ENCODE measurements around the gene USP3. TPM values are rescaled to one million over a fixed set of nuclear protein-coding genes. Genes with fewer than 3 reads are reported as not detected.
A peak's percentile ranks its signal among the peaks of the same experiment; 100 is the strongest.

USP3 gene
- total and polyA plus RNA-seq, 4 donors = 8.5 to 25.4 (median 14.8) TPM

DNA sequence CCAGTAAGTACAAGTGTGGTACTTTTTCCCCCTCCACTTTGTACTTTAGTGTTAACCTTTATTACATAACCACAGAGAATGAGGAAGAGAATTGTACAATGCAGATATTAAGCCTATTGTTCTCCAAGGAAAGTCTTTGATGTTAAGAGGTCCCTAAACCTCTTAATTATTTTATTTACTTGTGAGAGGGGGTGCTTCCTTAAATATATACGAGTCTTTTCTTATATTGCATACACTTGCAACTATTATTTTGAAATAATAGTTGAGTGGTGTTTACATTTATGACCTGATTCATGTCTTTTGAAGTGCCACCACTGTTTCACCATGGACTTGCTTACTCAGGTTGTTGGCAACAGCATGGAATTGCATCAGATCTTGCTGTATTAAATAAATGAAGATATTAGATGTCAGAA lies 10.1 kb downstream of the USP3 start (continued):
- TF ChIP-seq HNF4A (conservative IDR thresholded peaks at IDR 0.05) = peak; percentile 25 to 46
- TF ChIP-seq FOXA2 (IDR thresholded peaks at IDR 0.05) = no peak
- no peak for TF ChIP-seq RAD21 (IDR thresholded peaks at IDR 0.05)
- TF ChIP-seq GABPA (IDR thresholded peaks at IDR 0.05 in 1 of 2, conservative IDR thresholded peaks at IDR 0.05 in 1 of 2) = no peak
- TF ChIP-seq ATF3 (IDR thresholded peaks at IDR 0.05) = no peak
- TF ChIP-seq EGR1 (IDR thresholded peaks at IDR 0.05; ENCODE audit: low read depth in 2 of 2) = no peak
- no peak for TF ChIP-seq YY1 (IDR thresholded peaks at IDR 0.05)
- TF ChIP-seq, protein P1, sequence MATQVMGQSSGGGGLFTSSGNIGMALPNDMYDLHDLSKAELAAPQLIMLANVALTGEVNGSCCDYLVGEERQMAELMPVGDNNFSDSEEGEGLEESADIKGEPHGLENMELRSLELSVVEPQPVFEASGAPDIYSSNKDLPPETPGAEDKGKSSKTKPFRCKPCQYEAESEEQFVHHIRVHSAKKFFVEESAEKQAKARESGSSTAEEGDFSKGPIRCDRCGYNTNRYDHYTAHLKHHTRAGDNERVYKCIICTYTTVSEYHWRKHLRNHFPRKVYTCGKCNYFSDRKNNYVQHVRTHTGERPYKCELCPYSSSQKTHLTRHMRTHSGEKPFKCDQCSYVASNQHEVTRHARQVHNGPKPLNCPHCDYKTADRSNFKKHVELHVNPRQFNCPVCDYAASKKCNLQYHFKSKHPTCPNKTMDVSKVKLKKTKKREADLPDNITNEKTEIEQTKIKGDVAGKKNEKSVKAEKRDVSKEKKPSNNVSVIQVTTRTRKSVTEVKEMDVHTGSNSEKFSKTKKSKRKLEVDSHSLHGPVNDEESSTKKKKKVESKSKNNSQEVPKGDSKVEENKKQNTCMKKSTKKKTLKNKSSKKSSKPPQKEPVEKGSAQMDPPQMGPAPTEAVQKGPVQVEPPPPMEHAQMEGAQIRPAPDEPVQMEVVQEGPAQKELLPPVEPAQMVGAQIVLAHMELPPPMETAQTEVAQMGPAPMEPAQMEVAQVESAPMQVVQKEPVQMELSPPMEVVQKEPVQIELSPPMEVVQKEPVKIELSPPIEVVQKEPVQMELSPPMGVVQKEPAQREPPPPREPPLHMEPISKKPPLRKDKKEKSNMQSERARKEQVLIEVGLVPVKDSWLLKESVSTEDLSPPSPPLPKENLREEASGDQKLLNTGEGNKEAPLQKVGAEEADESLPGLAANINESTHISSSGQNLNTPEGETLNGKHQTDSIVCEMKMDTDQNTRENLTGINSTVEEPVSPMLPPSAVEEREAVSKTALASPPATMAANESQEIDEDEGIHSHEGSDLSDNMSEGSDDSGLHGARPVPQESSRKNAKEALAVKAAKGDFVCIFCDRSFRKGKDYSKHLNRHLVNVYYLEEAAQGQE (IDR thresholded peaks at IDR 0.05) = no peak
- TF ChIP-seq HNF4G (IDR thresholded peaks at IDR 0.05) = no peak

GRCh38 chr15:63517202-63517601 lies 12.8 kb downstream of the USP3 start:
- peaks cover 11 to 48% (median 38%) of the 10 kb centered on the region in 4 donors for H3K4me1 ChIP-seq (ENCODE audit: control insufficient read depth in 4 of 4, insufficient read depth in 4 of 4, low read length in 3 of 4)
- TF ChIP-seq ATF3 (IDR thresholded peaks at IDR 0.05) = no peak
- TF ChIP-seq, protein P2, sequence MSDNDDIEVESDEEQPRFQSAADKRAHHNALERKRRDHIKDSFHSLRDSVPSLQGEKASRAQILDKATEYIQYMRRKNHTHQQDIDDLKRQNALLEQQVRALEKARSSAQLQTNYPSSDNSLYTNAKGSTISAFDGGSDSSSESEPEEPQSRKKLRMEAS (IDR thresholded peaks at IDR 0.05) = no peak
- TF ChIP-seq YY1 (IDR thresholded peaks at IDR 0.05) = no peak
- no peak for TF ChIP-seq ZBTB33 (IDR thresholded peaks at IDR 0.05)
- no peak for TF ChIP-seq RXRA (IDR thresholded peaks at IDR 0.05)
- TF ChIP-seq HNF4A (conservative IDR thresholded peaks at IDR 0.05) = no peak
- no peak for TF ChIP-seq JUND (IDR thresholded peaks at IDR 0.05)
- TF ChIP-seq FOXA2 (IDR thresholded peaks at IDR 0.05) = no peak
- TF ChIP-seq EGR1 (IDR thresholded peaks at IDR 0.05; ENCODE audit: low read depth in 2 of 2) = no peak
- TF ChIP-seq NR2F2 (IDR thresholded peaks at IDR 0.05) = no peak
- no peak for TF ChIP-seq RAD21 (IDR thresholded peaks at IDR 0.05)
- TF ChIP-seq, protein P1 (IDR thresholded peaks at IDR 0.05) = no peak
- TF ChIP-seq TAF1 (conservative IDR thresholded peaks at IDR 0.05) = no peak
- H3K9ac ChIP-seq (ENCODE audit: low read depth in 1 of 2, low read length in 2 of 2) = no peak overlapping the region
- DNase-seq (ENCODE audit: low spot score) = no peak
- H3K36me3 ChIP-seq (ENCODE audit: control insufficient read depth in 4 of 4, insufficient read depth in 3 of 4, low read depth in 1 of 4, low read length in 3 of 4) = no peaks in the 10 kb centered on the region
- no peak overlapping the region for H3K27ac ChIP-seq (ENCODE audit: low read depth in 1 of 2, low read length in 2 of 2)
- H3K4me3 ChIP-seq (ENCODE audit: low read depth in 1 of 3, low read length in 3 of 3) = no peak overlapping the region
- no peaks in the 10 kb centered on the region for H3K9me3 ChIP-seq (ENCODE audit: control insufficient read depth in 4 of 4, low read length in 3 of 4)
- no peaks in the 10 kb centered on the region for H3K27me3 ChIP-seq (ENCODE audit: control insufficient read depth in 4 of 4, insufficient read depth in 4 of 4, low read length in 3 of 4)

Data from liver (tissue), 9 donors.